AG09309 (cell line): ENCODE measurements around the gene CNTN4.

Source experiments
- DNase-seq: peaks from one replicate; pipeline ENCODE4 v3.0.0-alpha.2; 2010; ENCODE audit warnings: low read depth
- H3K4me3 ChIP-seq: 2 replicates; pipeline ENCODE4 v1.5.1; 2011; ENCODE audit warnings: mild to moderate bottlenecking, low read depth, low read length, moderate library complexity; ENCODE audit not compliant: control insufficient read depth
- TF ChIP-seq, protein P1 (sequence below): IDR thresholded peaks from 2 replicates; pipeline ENCODE4 v1.5.1; 2011; ENCODE audit warnings: mild to moderate bottlenecking, low read depth, low read length, inconsistent platforms; ENCODE audit not compliant: insufficient read depth, control insufficient read depth; ENCODE audit errors: missing control alignments

CNTN4 gene

DNA sequence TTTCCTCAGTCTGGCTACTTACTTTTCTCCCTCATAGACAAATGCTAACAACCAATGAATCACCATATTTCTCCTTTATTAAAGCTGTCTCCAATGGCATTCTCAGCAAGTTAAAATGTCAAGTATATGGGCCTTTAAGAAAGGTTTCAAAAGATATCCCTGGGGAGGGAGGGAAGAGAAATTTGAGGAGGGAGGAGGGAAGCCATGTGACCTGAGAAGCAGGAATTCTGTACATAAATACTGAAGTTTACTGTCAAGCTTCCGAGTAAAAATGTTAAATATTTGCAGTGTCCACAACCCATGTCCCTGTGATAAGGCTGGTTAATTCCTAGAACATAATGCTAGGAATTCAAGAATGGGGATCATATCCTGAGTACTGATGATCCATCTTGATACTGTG, 175.9 kb downstream of the CNTN4 start:
- DNase-seq = no peak
- TF ChIP-seq, protein P1, sequence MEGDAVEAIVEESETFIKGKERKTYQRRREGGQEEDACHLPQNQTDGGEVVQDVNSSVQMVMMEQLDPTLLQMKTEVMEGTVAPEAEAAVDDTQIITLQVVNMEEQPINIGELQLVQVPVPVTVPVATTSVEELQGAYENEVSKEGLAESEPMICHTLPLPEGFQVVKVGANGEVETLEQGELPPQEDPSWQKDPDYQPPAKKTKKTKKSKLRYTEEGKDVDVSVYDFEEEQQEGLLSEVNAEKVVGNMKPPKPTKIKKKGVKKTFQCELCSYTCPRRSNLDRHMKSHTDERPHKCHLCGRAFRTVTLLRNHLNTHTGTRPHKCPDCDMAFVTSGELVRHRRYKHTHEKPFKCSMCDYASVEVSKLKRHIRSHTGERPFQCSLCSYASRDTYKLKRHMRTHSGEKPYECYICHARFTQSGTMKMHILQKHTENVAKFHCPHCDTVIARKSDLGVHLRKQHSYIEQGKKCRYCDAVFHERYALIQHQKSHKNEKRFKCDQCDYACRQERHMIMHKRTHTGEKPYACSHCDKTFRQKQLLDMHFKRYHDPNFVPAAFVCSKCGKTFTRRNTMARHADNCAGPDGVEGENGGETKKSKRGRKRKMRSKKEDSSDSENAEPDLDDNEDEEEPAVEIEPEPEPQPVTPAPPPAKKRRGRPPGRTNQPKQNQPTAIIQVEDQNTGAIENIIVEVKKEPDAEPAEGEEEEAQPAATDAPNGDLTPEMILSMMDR = no peak
- H3K4me3 ChIP-seq = no peak overlapping the region

- DNase-seq = no peak
- TF ChIP-seq, protein P1 = no peak
- no peak overlapping the region for H3K4me3 ChIP-seq
These were observed 185.2 kb downstream of the CNTN4 start for GRCh38 chr3:2283818-2284217.

DNA sequence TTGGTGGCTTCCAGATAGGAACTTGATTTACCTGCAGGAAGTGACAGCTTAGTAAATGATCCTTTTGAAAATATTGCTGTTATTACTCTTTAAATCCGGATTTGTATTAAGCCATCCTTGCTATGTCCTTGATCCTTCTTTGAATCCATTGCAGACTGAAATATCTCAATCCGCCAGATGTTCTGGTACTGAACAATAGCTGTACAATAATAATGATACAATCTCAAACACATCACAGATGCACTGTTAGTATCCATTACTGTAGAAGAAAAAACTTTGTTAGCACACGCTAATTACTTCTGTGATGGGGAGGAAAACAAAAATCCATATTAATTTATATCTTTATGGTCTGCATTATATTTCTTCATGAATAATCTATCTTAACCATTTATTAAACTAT, 202.3 kb downstream of the CNTN4 start:
- H3K4me3 ChIP-seq = no peak overlapping the region
- TF ChIP-seq, protein P1 = no peak
- DNase-seq = no peak

GRCh38 chr3:2301361-2301760, 202.7 kb downstream of the CNTN4 start:
- TF ChIP-seq, protein P1 = no peak
- H3K4me3 ChIP-seq = no peak overlapping the region
- no peak for DNase-seq

GRCh38 chr3:2303566-2303965, 204.9 kb downstream of the CNTN4 start:
- TF ChIP-seq, protein P1 = no peak
- DNase-seq = no peak
- no peak overlapping the region for H3K4me3 ChIP-seq

GRCh38 chr3:2311022-2311421, 212.4 kb downstream of the CNTN4 start:
- TF ChIP-seq, protein P1 = no peak
- DNase-seq = no peak
- H3K4me3 ChIP-seq = no peak overlapping the region

- H3K4me3 ChIP-seq = no peak overlapping the region
- TF ChIP-seq, protein P1 = no peak
- no peak for DNase-seq
These were observed 218.9 kb downstream of the CNTN4 start for GRCh38 chr3:2317521-2317920.
